OCI-LY7 (cell line): ENCODE results near the gene CDK11B. TPM values are rescaled to one million over a fixed set of nuclear protein-coding genes. Genes with fewer than 3 reads are reported as not detected.
"Not testable (repeated sequence)": the region's sequence is repeated elsewhere in the genome, so short reads cannot be mapped to it uniquely, and the experiment has no call there.

Source experiments
- BruUV-seq: library from RNA; stranded (reverse); fragments of 400-500 nt; replicated peaks from 2 replicates; lab custom pipeline; 2021; lab: Mats Ljungman, UMichigan
- CTCF ChIA-PET: fragments of 300-600 bp; sonication (Branson Sonifier 250); formaldehyde crosslinking; loops from one replicate; lab custom pipeline; 2022; ENCODE audit warnings: antibody characterized with exemption; ENCODE audit not compliant: unreplicated experiment; lab: Charles Lee
- POLR2A ChIA-PET: fragments of 300-600 bp; sonication (Branson Sonifier 250); formaldehyde crosslinking; loops from one replicate; lab custom pipeline; 2022; ENCODE audit warnings: antibody characterized with exemption; lab: Charles Lee
- DNase-seq: peaks from one replicate; pipeline ENCODE4 v3.0.0-alpha.2; 2015; ENCODE audit warnings: low spot score
- H2AFZ ChIP-seq: fragments of 200-600 bp; sonication (generic), shearing (Covaris generic); 2 replicates; pipeline ENCODE4 v1.6.1; 2014; ENCODE audit warnings: mild to moderate bottlenecking, antibody characterized with exemption, low read length, moderate library complexity
- H3K27ac ChIP-seq: fragments of 200-600 bp; sonication (generic); 2 replicates; pipeline ENCODE4 v1.5.1; 2014; ENCODE audit warnings: mixed run types, low read depth, mild to moderate bottlenecking, moderate library complexity, low read length, inconsistent platforms; ENCODE audit not compliant: poor library complexity, severe bottlenecking
- H3K36me3 ChIP-seq: fragments of 200-600 bp; sonication (generic); 2 replicates; pipeline ENCODE4 v1.6.1; 2014; ENCODE audit warnings: mild to moderate bottlenecking, antibody characterized with exemption, low read length, moderate library complexity, mixed read lengths; ENCODE audit not compliant: insufficient read depth
- H3K4me1 ChIP-seq: fragments of 200-600 bp; sonication (generic); 2 replicates; pipeline ENCODE4 v1.5.1; 2014; ENCODE audit warnings: mild to moderate bottlenecking, low read length; ENCODE audit not compliant: insufficient read depth, poor library complexity, severe bottlenecking
- H3K4me2 ChIP-seq: fragments of 200-600 bp; sonication (generic); 2 replicates; pipeline ENCODE4 v1.6.1; 2014; ENCODE audit warnings: mild to moderate bottlenecking, low read length
- H3K4me3 ChIP-seq: fragments of 200-600 bp; sonication (generic); 2 replicates; pipeline ENCODE4 v1.5.1; 2014; ENCODE audit warnings: mild to moderate bottlenecking, low read depth, low read length; ENCODE audit not compliant: poor library complexity, severe bottlenecking
- H3K79me2 ChIP-seq: fragments of 200-600 bp; sonication (generic); 2 replicates; pipeline ENCODE4 v1.6.1; 2016; ENCODE audit warnings: low read depth, mild to moderate bottlenecking, low read length, moderate library complexity, mixed read lengths; ENCODE audit not compliant: insufficient read depth
- H3K9me2 ChIP-seq: fragments of 200-600 bp; sonication (generic); 2 replicates; pipeline ENCODE4 v1.6.1; 2016; ENCODE audit warnings: mild to moderate bottlenecking, low read length, mixed read lengths; ENCODE audit not compliant: insufficient read depth
- H3K9me3 ChIP-seq: fragments of 200-600 bp; sonication (generic); 2 replicates; pipeline ENCODE4 v1.6.1; 2014; ENCODE audit warnings: mild to moderate bottlenecking, mixed run types, low read length, mixed read lengths
- H4K20me1 ChIP-seq: fragments of 200-600 bp; sonication (generic); 2 replicates; pipeline ENCODE4 v1.6.1; 2014; ENCODE audit warnings: mild to moderate bottlenecking, antibody characterized with exemption, low read length, moderate library complexity, mixed read lengths; ENCODE audit not compliant: insufficient read depth
- intact Hi-C: fragments of 100-400 bp; cut with micrococcal nuclease; formaldehyde crosslinking; loops from one replicate; pipeline ENCODE4 v1.10.0; 2022; ENCODE audit not compliant: unreplicated experiment
- total RNA-seq, 2 experiments: library from RNA; depleted of rRNA in 1 of 2; stranded (reverse); fragments of >200 nt in 1 of 2; shearing (Covaris generic) in 1 of 2; gene quantifications; 2 replicates each; pipeline ENCODE4 v1.2.3, GENCODE V29; 2014 to 2022

The CDK11B gene
- total RNA-seq, 2 experiments from 2014 or later: 21.6 to 51.5 TPM

DNA sequence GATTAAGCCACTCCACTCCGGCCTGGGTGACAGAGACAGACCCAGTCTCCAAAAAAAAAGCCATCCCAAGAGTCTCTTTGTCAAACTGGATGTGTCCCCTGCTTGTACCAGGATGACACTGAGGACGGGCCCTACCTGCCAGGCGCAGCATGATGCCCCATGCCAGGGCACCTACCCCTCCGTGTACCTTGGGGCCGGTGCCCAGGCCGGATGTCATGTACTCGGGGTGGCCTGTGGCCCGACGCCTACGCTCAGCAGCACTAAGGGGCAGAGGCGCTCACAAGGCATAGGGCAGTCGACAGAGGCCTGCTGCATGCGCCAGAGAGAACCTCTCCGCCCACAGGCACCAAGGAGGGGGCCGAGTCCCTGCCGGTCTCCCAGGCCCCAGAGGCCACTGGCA lies 19.4 kb downstream of the CDK11B start:
- H3K4me2 ChIP-seq, BruUV-seq, POLR2A ChIA-PET: not testable (repeated sequence)

DNA sequence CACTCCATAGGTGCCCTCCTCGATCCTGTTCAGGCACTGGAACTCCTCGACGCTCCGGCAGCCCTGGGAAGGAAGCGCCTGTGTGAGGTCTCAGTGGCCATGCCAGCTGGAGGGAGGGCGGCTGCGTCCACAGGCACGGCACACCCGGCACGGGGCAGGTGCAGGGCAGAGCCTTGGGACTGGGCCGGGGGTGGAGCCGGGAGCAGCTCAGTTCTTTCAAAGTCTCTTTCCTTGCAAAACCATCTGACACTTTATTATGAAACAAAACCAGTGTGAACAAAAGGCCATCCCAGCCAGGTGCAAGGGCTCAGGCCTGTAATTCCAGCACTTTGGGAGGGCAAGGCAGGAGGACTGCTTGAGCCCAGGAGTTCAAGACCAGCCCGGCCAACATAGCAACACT lies 20.3 kb downstream of the CDK11B start:
- H4K20me1 ChIP-seq, H3K27ac ChIP-seq, intact Hi-C loops, H3K36me3 ChIP-seq, H3K9me2 ChIP-seq, DNase-seq, H3K4me1 ChIP-seq, H3K9me3 ChIP-seq, H3K4me3 ChIP-seq, BruUV-seq, H2AFZ ChIP-seq, H3K4me2 ChIP-seq, H3K79me2 ChIP-seq, POLR2A ChIA-PET, CTCF ChIA-PET: not testable (repeated sequence)

More for the DNA sequence above, 19.4 kb downstream of the CDK11B start:
- DNase-seq, H3K79me2 ChIP-seq, H4K20me1 ChIP-seq, H2AFZ ChIP-seq, H3K36me3 ChIP-seq, H3K9me3 ChIP-seq, H3K4me1 ChIP-seq, intact Hi-C loops, H3K27ac ChIP-seq, CTCF ChIA-PET, H3K4me3 ChIP-seq, H3K9me2 ChIP-seq: not testable (repeated sequence)

DNA sequence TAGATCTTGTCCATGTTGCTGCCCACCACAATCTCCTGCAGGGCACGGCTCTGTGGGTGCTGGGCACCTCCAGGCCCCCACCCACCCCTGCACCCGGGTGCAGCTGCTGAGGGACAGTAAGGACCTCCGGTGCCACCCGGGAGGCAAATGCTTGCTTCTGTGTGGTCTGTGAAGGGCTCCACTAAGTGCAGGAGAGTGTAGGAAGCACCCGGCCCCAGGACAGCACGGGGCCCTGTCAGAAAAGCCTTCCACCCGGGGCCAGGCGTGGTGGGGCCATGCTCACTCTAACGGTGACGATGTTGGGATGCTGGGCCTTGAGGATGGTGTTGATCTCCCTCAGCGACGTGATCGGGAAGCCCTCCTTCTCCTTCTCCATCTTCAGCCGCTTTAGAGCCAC lies 21.3 kb downstream of the CDK11B start:
- H3K4me3 ChIP-seq, BruUV-seq: not testable (repeated sequence)

DNA sequence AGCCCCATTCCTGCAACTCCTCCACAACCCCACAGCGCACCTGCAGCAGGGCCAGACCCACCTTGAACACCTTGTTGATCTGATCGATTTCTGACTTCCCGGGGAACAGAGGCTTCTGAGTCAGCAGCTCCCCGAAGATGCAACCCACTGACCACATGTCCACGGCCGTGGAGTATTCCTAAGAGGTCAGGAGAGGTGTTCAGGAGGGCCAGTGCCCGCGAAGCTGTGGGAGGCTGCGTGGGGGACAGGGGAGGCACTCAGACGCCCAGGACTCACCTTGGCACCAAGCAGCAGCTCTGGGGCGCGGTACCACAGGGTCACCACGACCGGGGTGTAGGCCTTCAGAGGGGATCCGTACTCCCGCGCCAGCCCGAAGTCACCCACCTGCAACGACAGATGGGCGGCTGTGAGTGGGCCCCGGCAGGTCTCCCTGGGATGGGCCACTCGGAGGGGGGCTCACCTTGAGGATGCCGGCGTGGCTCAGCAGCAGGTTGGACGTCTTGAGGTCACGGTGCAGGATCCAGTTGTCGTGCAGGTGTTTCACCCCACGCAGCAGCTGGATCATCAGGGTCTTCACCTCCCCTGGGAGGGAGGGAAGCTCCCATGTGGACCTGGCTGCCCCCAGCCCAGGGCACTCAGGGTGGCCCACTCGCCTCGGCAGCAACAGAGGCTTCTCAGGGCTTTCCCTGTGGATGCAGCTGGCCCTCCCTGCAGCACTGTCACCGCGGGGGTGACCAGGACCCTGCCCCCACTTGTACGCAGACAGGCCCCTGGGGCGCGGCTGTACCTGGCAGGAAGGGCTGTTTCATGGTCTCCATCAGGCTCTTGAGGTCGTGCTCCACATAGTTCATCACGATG lies 22.0 kb downstream of the CDK11B start:
- H3K9me2 ChIP-seq, H3K4me1 ChIP-seq, H3K36me3 ChIP-seq, H3K9me3 ChIP-seq, H3K4me3 ChIP-seq, CTCF ChIA-PET, H3K4me2 ChIP-seq, POLR2A ChIA-PET, DNase-seq, intact Hi-C loops, H2AFZ ChIP-seq, BruUV-seq, H3K79me2 ChIP-seq, H4K20me1 ChIP-seq, H3K27ac ChIP-seq: not testable (repeated sequence)

More for the DNA sequence above, 21.3 kb downstream of the CDK11B start:
- H3K9me3 ChIP-seq, H3K4me2 ChIP-seq, CTCF ChIA-PET, H3K9me2 ChIP-seq, H3K79me2 ChIP-seq, H2AFZ ChIP-seq, POLR2A ChIA-PET, H4K20me1 ChIP-seq, DNase-seq, intact Hi-C loops, H3K27ac ChIP-seq, H3K36me3 ChIP-seq, H3K4me1 ChIP-seq: not testable (repeated sequence)

DNA sequence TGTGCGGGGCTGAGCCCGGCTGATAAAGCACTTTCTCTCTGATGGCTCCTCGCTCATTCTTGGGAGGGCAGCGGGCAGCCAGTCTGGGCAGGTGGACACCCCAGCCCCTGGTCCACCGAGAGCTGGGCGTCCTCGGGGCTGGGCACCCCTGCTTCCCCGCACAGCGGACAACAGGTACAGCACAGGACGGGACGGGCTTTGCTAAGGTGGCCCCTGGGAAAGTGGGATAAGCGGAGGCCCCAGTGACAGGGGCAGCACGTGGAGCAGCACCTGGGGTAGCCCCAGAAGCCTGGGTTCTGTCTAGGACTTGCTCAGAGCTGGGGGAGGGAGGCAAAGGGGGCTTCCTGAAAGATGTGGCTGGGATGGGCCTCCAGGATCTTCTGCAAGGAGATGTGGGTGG lies 24.2 kb downstream of the CDK11B start:
- H3K36me3 ChIP-seq, POLR2A ChIA-PET, H3K79me2 ChIP-seq, H3K4me1 ChIP-seq, intact Hi-C loops, H3K27ac ChIP-seq, H3K9me2 ChIP-seq, H3K4me3 ChIP-seq, DNase-seq, H3K4me2 ChIP-seq, BruUV-seq, H2AFZ ChIP-seq, CTCF ChIA-PET, H3K9me3 ChIP-seq, H4K20me1 ChIP-seq: not testable (repeated sequence)

DNA sequence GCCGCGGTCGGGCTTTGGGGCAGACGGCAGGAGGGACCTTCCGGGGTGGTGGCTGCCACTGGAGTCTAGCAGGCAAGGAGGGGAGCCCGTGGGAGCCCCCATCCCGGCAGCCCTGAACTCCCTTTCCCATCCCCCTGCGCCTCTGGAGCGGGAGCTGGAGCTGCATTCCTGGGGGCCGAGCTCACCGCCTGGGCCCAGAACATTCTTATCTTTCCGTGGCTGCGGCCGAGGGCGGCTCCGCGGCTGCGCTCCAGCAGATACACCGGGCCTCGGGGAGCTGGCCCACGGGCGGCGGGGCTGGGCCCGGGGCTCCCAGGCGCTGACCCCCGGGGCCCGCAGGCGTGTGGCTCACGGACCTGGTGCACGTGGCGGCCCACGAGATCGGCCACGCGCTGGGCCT lies 25.4 kb downstream of the CDK11B start:
- H4K20me1 ChIP-seq, H3K4me3 ChIP-seq, H3K27ac ChIP-seq, BruUV-seq, intact Hi-C loops, POLR2A ChIA-PET, H3K36me3 ChIP-seq, DNase-seq, H3K4me2 ChIP-seq, H2AFZ ChIP-seq, H3K9me3 ChIP-seq, H3K9me2 ChIP-seq, H3K79me2 ChIP-seq, CTCF ChIA-PET: not testable (repeated sequence)
- peaks cover 20% of the 10 kb centered on the region for H3K4me1 ChIP-seq
